Mesenchymal stem cell (in vitro differentiated cells and primary cell): Measurements from ENCODE around the gene CCN6.

ENCODE experiments used
- DNase-seq: peaks from one replicate; pipeline ENCODE4 v3.0.0-alpha.2; 2013
- H2AFZ ChIP-seq: one replicate; pipeline ENCODE4 v1.6.1; 2013; ENCODE audit warnings: low read depth, mild to moderate bottlenecking, control low read depth, inconsistent platforms, low read length, moderate library complexity
- H2AK5ac ChIP-seq: 2 replicates; pipeline ENCODE4 v1.6.1; 2013; ENCODE audit warnings: low read length, moderate library complexity, mild to moderate bottlenecking, inconsistent platforms; ENCODE audit not compliant: severe bottlenecking
- H2BK120ac ChIP-seq: one replicate; pipeline ENCODE4 v1.6.1; 2013; ENCODE audit warnings: low read depth, mild to moderate bottlenecking, inconsistent platforms, low read length, moderate library complexity
- H2BK12ac ChIP-seq, 2 experiments: one replicate each; pipeline ENCODE4 v1.6.1; 2013; ENCODE audit warnings: inconsistent platforms in 2 of 2, low read length in 2 of 2, mild to moderate bottlenecking in 2 of 2, moderate library complexity in 2 of 2, control low read depth in 1 of 2
- H2BK15ac ChIP-seq: one replicate; pipeline ENCODE4 v1.6.1; 2013; ENCODE audit warnings: mild to moderate bottlenecking, low read depth, inconsistent platforms; ENCODE audit not compliant: poor library complexity, severe bottlenecking
- H2BK5ac ChIP-seq: 2 replicates; pipeline ENCODE4 v1.6.1; 2013; ENCODE audit warnings: low read depth, mild to moderate bottlenecking, low read length, control low read depth, inconsistent platforms; ENCODE audit not compliant: poor library complexity, severe bottlenecking
- H3K14ac ChIP-seq, 2 experiments: one replicate each; pipeline ENCODE4 v1.6.1; 2013; ENCODE audit warnings: inconsistent platforms in 2 of 2, low read length in 2 of 2, control low read depth in 1 of 2, mild to moderate bottlenecking in 1 of 2, moderate library complexity in 1 of 2
- H3K18ac ChIP-seq, 2 experiments: one replicate each; pipeline ENCODE4 v1.6.1; 2013; ENCODE audit warnings: inconsistent platforms in 2 of 2, low read length in 2 of 2, control low read depth in 1 of 2, low read depth in 1 of 2, mild to moderate bottlenecking in 1 of 2
- H3K23ac ChIP-seq, 2 experiments: one replicate each; pipeline ENCODE4 v1.6.1; 2013; ENCODE audit warnings: inconsistent platforms in 2 of 2, low read length in 2 of 2, mild to moderate bottlenecking in 2 of 2, moderate library complexity in 2 of 2, control low read depth in 1 of 2
- H3K27ac ChIP-seq: 2 replicates; pipeline ENCODE4 v1.5.1; 2013; ENCODE audit warnings: mild to moderate bottlenecking, moderate library complexity, low read length, control low read depth, inconsistent platforms; ENCODE audit not compliant: poor library complexity, severe bottlenecking
- H3K27me3 ChIP-seq, 2 experiments: 2 replicates each; pipeline versions ENCODE4 v1.6.1 to v1.7.0; 2013; ENCODE audit warnings: low read length in 2 of 2, mild to moderate bottlenecking in 2 of 2, moderate library complexity in 2 of 2, control low read depth in 1 of 2, inconsistent platforms in 1 of 2; ENCODE audit not compliant: control insufficient read depth in 1 of 2, insufficient read depth in 1 of 2
- H3K36me3 ChIP-seq, 2 experiments: 2 replicates each; pipeline versions ENCODE4 v1.6.1 to v1.7.0; 2013; ENCODE audit warnings: low read length in 2 of 2, control low read depth in 1 of 2, inconsistent platforms in 1 of 2, low read depth in 1 of 2, mild to moderate bottlenecking in 1 of 2; ENCODE audit not compliant: insufficient read depth in 2 of 2, control insufficient read depth in 1 of 2
- H3K4ac ChIP-seq, 2 experiments: one replicate each; pipeline ENCODE4 v1.6.1; 2013; ENCODE audit warnings: inconsistent platforms in 2 of 2, low read length in 2 of 2, mild to moderate bottlenecking in 2 of 2, moderate library complexity in 2 of 2, control low read depth in 1 of 2, low read depth in 1 of 2
- H3K4me1 ChIP-seq: 2 replicates; pipeline ENCODE4 v1.6.1; 2013; ENCODE audit warnings: low read depth, low read length, control low read depth; ENCODE audit not compliant: control insufficient read depth, insufficient read depth
- H3K4me2 ChIP-seq: 2 replicates; pipeline ENCODE4 v1.6.1; 2013; ENCODE audit warnings: low read length, mild to moderate bottlenecking, inconsistent platforms; ENCODE audit not compliant: poor library complexity, severe bottlenecking
- H3K4me3 ChIP-seq, 2 experiments: 2 replicates each; pipeline versions ENCODE4 v1.5.1 to v1.7.0; 2013; ENCODE audit warnings: low read length in 2 of 2, mild to moderate bottlenecking in 2 of 2, control low read depth in 1 of 2, low read depth in 1 of 2; ENCODE audit not compliant: insufficient read depth in 1 of 2
- H3K79me1 ChIP-seq: replicated peaks from 2 replicates; pipeline ENCODE4 v1.6.1; 2013; ENCODE audit warnings: mild to moderate bottlenecking, control low read depth, low read length, inconsistent platforms; ENCODE audit not compliant: poor library complexity, severe bottlenecking
- H3K9ac ChIP-seq: 2 replicates; pipeline ENCODE4 v1.7.0; 2013; ENCODE audit warnings: mild to moderate bottlenecking, low read length, moderate library complexity
- H3K9me3 ChIP-seq: 2 replicates; pipeline ENCODE4 v1.7.0; 2013; ENCODE audit warnings: mild to moderate bottlenecking, low read length; ENCODE audit not compliant: control insufficient read depth
- H4K8ac ChIP-seq: one replicate; pipeline ENCODE4 v1.6.1; 2013; ENCODE audit warnings: inconsistent platforms, mild to moderate bottlenecking, low read length, moderate library complexity
- H4K91ac ChIP-seq: one replicate; pipeline ENCODE4 v1.6.1; 2013; ENCODE audit warnings: mild to moderate bottlenecking, low read length, inconsistent platforms
- WGBS: methylation state at CpG from one replicate; pipeline ENCODE4 v1.1.7; 2013; ENCODE audit warnings: mixed read lengths; 5-methylcytosine and 5-hydroxymethylcytosine counted together

CCN6 gene

DNA sequence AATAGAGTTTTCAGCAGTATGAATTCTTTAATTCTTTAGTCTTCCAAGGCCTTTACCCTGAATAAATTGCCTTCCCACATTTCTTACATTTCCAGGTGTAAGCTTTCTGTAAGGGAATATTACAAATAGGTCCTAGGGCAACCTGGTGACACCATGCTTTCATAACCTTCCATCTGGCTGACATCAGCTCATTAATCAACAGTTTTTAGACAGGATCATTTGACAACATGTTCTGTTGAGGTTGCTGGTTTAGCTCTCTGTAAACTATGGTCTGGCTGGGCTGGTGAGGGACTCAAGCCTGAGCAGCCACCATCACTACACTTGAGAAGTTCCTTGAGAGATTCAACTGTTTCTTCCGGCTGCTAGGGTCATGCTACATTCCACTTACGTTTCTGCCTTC lies 52.7 kb downstream of the CCN6 start:
- no peak overlapping the region for H3K4me2 ChIP-seq
- no peaks in the 10 kb centered on the region for H3K9me3 ChIP-seq
- no peak overlapping the region for H2BK12ac ChIP-seq
- no peak overlapping the region for H2AK5ac ChIP-seq
- H3K14ac ChIP-seq, result no peak overlapping the region
- H3K23ac ChIP-seq, result no peak overlapping the region
- no peak overlapping the region for H2BK15ac ChIP-seq
- no peak for DNase-seq
- no peaks in the 10 kb centered on the region for H3K79me1 ChIP-seq
- H4K91ac ChIP-seq, result no peak overlapping the region
- no peaks in the 10 kb centered on the region for H3K27me3 ChIP-seq
- H3K36me3 ChIP-seq, result peaks cover 3 to 89% of the 10 kb centered on the region in 2 experiments
- H3K4me3 ChIP-seq, result no peak overlapping the region
- H3K18ac ChIP-seq, result no peak overlapping the region
- H2AFZ ChIP-seq, result no peak overlapping the region
- no peak overlapping the region for H4K8ac ChIP-seq
- H3K27ac ChIP-seq, result no peak overlapping the region
- H2BK120ac ChIP-seq, result no peak overlapping the region
- H3K4me1 ChIP-seq, result peaks cover 2% of the 10 kb centered on the region
- WGBS, result 86% methylated on average over 1 of the region's 2 CpGs
- no peak overlapping the region for H2BK5ac ChIP-seq
- H3K9ac ChIP-seq, result no peak overlapping the region
- no peak overlapping the region for H3K4ac ChIP-seq

DNA sequence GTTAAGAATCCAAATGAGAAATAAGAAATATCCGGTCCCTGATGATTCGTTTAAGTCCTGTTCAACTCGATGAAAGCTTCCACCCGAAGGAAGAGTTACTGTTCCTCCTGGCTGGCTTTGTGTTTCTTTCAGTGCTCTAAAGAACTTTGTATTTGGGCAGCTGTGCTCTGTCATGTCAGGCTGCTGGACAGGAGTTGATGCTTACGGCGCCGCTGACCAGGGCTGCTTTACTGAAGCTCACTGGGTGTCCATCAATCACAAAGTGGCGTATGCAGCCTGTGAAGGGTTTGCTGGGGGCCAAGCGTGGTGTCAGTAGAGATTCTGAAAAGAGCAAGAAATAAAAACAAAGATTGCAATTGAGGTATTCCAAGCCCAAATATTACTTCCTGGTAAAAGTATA lies 55.4 kb downstream of the CCN6 start:
- Histone ChIP-seq H3K9me3 (no peaks in the 10 kb centered on the region), H3K36me3 (peaks cover 0 to 94% of the 10 kb centered on the region in 2 experiments), H2AK5ac (no peak overlapping the region), H4K91ac (no peak overlapping the region), H3K4me1 (peaks cover 2% of the 10 kb centered on the region), H4K8ac (no peak overlapping the region), H3K23ac (no peak overlapping the region), H3K9ac (no peak overlapping the region), H2BK120ac (no peak overlapping the region), H3K4me2 (no peak overlapping the region), H2BK15ac (no peak overlapping the region), H3K27me3 (no peaks in the 10 kb centered on the region), H2AFZ (no peak overlapping the region), H3K4ac (no peak overlapping the region), H3K27ac (no peak overlapping the region), H2BK12ac (no peak overlapping the region), H2BK5ac (no peak overlapping the region), H3K18ac (no peak overlapping the region), H3K4me3 (no peak overlapping the region), H3K79me1 (no peaks in the 10 kb centered on the region), H3K14ac (no peak overlapping the region)
- WGBS, result 40% methylated on average over 8 of the region's 9 CpGs
- peak; percentile 17 for DNase-seq

DNA sequence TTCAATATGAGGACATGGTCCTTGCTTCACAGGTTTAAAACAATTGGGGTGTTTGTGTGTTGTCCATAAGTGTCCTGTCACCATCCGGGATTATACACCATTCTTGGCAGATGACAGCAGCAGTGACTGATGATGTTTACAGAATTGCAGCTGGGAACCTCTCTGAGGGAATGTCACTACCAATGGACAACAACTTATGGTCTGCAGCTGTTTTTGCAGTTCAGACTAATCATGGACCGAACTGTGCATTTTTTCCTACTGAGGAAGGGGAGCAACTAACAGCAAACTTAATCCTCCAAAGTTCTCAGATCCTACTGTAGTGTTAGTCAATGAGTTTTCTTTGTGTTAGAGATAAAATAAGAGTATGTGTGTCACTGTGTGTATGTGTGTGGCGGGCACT lies 59.5 kb downstream of the CCN6 start:
- H2BK120ac ChIP-seq, result no peak overlapping the region
- no peak overlapping the region for H2BK15ac ChIP-seq
- H2BK5ac ChIP-seq, result no peak overlapping the region
- no peak overlapping the region for H3K4ac ChIP-seq
- H3K27ac ChIP-seq, result no peak overlapping the region
- no peaks in the 10 kb centered on the region for H3K79me1 ChIP-seq
- H4K8ac ChIP-seq, result no peak overlapping the region
- H3K9ac ChIP-seq, result no peak overlapping the region
- H3K14ac ChIP-seq, result no peak overlapping the region
- H3K4me2 ChIP-seq, result no peak overlapping the region
- WGBS, result 21% methylated on average over 3 of the region's 3 CpGs
- peak; percentile 54 for DNase-seq
- H2AFZ ChIP-seq, result no peak overlapping the region
- H3K23ac ChIP-seq, result no peak overlapping the region
- no peak overlapping the region for H2AK5ac ChIP-seq
- no peak overlapping the region for H2BK12ac ChIP-seq
- peaks cover 6% of the 10 kb centered on the region for H3K4me1 ChIP-seq
- H4K91ac ChIP-seq, result no peak overlapping the region
- no peak overlapping the region for H3K4me3 ChIP-seq
- peaks cover 0 to 100% of the 10 kb centered on the region in 2 experiments for H3K36me3 ChIP-seq
- no peaks in the 10 kb centered on the region for H3K9me3 ChIP-seq
- H3K27me3 ChIP-seq, result no peaks in the 10 kb centered on the region
- H3K18ac ChIP-seq, result no peak overlapping the region

DNA sequence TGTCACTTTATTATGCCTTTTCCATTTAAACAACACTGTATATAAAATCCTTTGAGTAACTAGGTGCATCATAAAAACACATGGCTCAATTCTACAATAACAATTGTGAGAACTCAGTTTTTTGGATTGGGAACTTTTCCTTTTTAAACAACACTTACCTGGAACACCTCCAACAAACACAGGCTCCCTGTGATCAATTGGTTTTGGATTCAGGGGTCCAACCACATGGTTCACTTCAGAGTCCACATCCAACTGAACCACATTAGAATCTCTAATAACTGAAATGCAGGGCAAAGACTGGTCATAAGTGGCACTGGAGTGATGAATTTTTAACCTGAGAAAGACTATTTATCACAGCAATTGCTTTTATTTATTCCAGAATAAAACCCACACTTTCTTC lies 60.0 kb downstream of the CCN6 start:
- no peak for DNase-seq
- H2AK5ac ChIP-seq, result no peak overlapping the region
- no peak overlapping the region for H3K23ac ChIP-seq
- no peak overlapping the region for H3K4me2 ChIP-seq
- no peak overlapping the region for H3K9ac ChIP-seq
- no peaks in the 10 kb centered on the region for H3K9me3 ChIP-seq
- H2BK5ac ChIP-seq, result no peak overlapping the region
- no peak overlapping the region for H4K91ac ChIP-seq
- H3K79me1 ChIP-seq, result no peaks in the 10 kb centered on the region
- no peaks in the 10 kb centered on the region for H3K27me3 ChIP-seq
- H3K27ac ChIP-seq, result no peak overlapping the region
- peaks cover 0 to 100% of the 10 kb centered on the region in 2 experiments for H3K36me3 ChIP-seq
- no peak overlapping the region for H4K8ac ChIP-seq
- H2BK15ac ChIP-seq, result no peak overlapping the region
- H3K4ac ChIP-seq, result no peak overlapping the region
- H3K4me3 ChIP-seq, result no peak overlapping the region
- no peak overlapping the region for H3K18ac ChIP-seq
- no peak overlapping the region for H3K14ac ChIP-seq
- H2AFZ ChIP-seq, result no peak overlapping the region
- no peak overlapping the region for H2BK120ac ChIP-seq
- H2BK12ac ChIP-seq, result no peak overlapping the region
- H3K4me1 ChIP-seq, result peaks cover 6% of the 10 kb centered on the region
